Measurements from ENCODE around the gene PLCD1.

DNA sequence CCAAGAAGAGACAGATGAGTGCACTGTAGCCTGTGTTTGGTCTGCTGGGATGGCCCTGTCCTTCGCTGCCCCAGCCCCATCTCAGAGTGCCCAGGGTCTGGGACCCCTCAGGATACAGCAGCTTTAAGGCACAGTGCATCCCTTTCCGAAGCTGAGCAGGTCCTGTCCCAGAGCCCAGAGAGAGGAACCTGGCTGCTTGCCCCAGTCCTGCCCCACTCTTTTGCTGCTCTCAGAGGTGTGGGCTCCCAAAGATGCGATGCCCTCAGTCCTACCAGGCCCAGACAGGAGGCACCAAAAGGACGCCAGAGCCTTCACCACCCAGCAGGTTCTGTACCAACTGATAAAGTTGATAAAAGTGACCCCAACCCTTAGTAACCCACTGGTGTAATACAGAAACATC lies 8.2 kb downstream of the PLCD1 start:
- TF ChIP-seq, protein P1, sequence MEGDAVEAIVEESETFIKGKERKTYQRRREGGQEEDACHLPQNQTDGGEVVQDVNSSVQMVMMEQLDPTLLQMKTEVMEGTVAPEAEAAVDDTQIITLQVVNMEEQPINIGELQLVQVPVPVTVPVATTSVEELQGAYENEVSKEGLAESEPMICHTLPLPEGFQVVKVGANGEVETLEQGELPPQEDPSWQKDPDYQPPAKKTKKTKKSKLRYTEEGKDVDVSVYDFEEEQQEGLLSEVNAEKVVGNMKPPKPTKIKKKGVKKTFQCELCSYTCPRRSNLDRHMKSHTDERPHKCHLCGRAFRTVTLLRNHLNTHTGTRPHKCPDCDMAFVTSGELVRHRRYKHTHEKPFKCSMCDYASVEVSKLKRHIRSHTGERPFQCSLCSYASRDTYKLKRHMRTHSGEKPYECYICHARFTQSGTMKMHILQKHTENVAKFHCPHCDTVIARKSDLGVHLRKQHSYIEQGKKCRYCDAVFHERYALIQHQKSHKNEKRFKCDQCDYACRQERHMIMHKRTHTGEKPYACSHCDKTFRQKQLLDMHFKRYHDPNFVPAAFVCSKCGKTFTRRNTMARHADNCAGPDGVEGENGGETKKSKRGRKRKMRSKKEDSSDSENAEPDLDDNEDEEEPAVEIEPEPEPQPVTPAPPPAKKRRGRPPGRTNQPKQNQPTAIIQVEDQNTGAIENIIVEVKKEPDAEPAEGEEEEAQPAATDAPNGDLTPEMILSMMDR (IDR thresholded peaks at IDR 0.05; ENCODE audit: insufficient read depth, low read depth, low read length), result no peak
- no peak for TF ChIP-seq EZH2 (IDR thresholded peaks at IDR 0.05; ENCODE audit: insufficient read depth, low read length)
